Panc1 (cell line): ENCODE data around the gene CNIH2. TPM values are rescaled to one million over a fixed set of nuclear protein-coding genes. Genes with fewer than 3 reads are reported as not detected.

Experiments
- ATAC-seq: fragments of 200-7000 bp; cut with Tn5 transposase; 2 replicates; pipeline ENCODE4 v1.9.1; 2020; ENCODE audit warnings: mild to moderate bottlenecking, moderate library complexity
- BruUV-seq: library from RNA; stranded (reverse); fragments of 400-500 nt; replicated peaks from 2 replicates; lab custom pipeline; 2021; lab: Mats Ljungman, UMichigan
- CTCF ChIA-PET: fragments of 300-600 bp; sonication (Branson Sonifier 250); formaldehyde crosslinking; loops from one replicate; lab custom pipeline; 2022; ENCODE audit warnings: antibody characterized with exemption; lab: Charles Lee
- POLR2A ChIA-PET: fragments of 300-600 bp; sonication (Branson Sonifier 250); formaldehyde crosslinking; loops from one replicate; lab custom pipeline; 2022; ENCODE audit warnings: antibody characterized with exemption; lab: Charles Lee
- DNase-seq: peaks from one replicate; pipeline ENCODE4 v3.0.0-alpha.2; 2010; ENCODE audit warnings: low read depth, low spot score
- H3K27ac ChIP-seq: 2 replicates; pipeline ENCODE4 v1.5.1; 2011; ENCODE audit warnings: mild to moderate bottlenecking, low read length, inconsistent platforms
- H3K27me3 ChIP-seq: fragments of 200-500 bp; sonication (Bioruptor generic); 2 replicates; pipeline ENCODE4 v1.6.0; 2014; ENCODE audit warnings: low read length, inconsistent platforms; ENCODE audit not compliant: control insufficient read depth, insufficient read depth
- H3K36me3 ChIP-seq: fragments of 200-500 bp; sonication (Bioruptor generic); 2 replicates; pipeline ENCODE4 v1.5.1; 2014; ENCODE audit warnings: inconsistent platforms, mild to moderate bottlenecking, low read length, moderate library complexity; ENCODE audit not compliant: control insufficient read depth, insufficient read depth
- H3K4me1 ChIP-seq: 2 replicates; pipeline ENCODE4 v1.5.1; 2011; ENCODE audit warnings: inconsistent platforms, mild to moderate bottlenecking, low read length, moderate library complexity; ENCODE audit not compliant: control insufficient read depth, insufficient read depth
- H3K4me3 ChIP-seq, 2 experiments: 2 replicates each; pipeline ENCODE4 v1.5.1; 2011 to 2012; ENCODE audit warnings: low read depth in 2 of 2, low read length in 2 of 2, mild to moderate bottlenecking in 2 of 2, inconsistent platforms in 1 of 2, moderate library complexity in 1 of 2
- H3K9me3 ChIP-seq: fragments of 200-500 bp; sonication (Bioruptor generic); 2 replicates; pipeline ENCODE4 v1.5.1; 2014; ENCODE audit warnings: low read depth, mild to moderate bottlenecking, inconsistent platforms, low read length, moderate library complexity; ENCODE audit not compliant: control insufficient read depth, insufficient read depth
- POLR2AphosphoS5 ChIP-seq: IDR thresholded peaks from 2 replicates; pipeline ENCODE4 v1.6.1; 2012; ENCODE audit warnings: mild to moderate bottlenecking, low read depth, low read length, moderate library complexity
- SIN3A ChIP-seq: IDR thresholded peaks from 2 replicates; pipeline ENCODE4 v1.6.1; 2012; ENCODE audit warnings: low read depth, mild to moderate bottlenecking, low read length, moderate library complexity, borderline replicate concordance; ENCODE audit not compliant: insufficient read depth
- TCF7L2 ChIP-seq: IDR thresholded peaks from 2 replicates; pipeline ENCODE4 v1.6.1; 2011; ENCODE audit warnings: mild to moderate bottlenecking, low read depth, low read length, inconsistent platforms
- in situ Hi-C: cut with HindIII; loops from 2 replicates; pipeline ENCODE4 v1.10.0; 2016; ENCODE audit warnings: low sequenced_read_pairs, low pct_unique_long_range_greater_than_20kb
- intact Hi-C: fragments of 100-400 bp; cut with micrococcal nuclease; formaldehyde crosslinking; loops from one replicate; pipeline ENCODE4 v1.10.0; 2022; ENCODE audit not compliant: unreplicated experiment
- total RNA-seq: library from RNA; stranded (reverse); gene quantifications from one replicate; pipeline ENCODE4 v1.2.1, GENCODE V29; 2021; ENCODE audit not compliant: unreplicated experiment
- TF ChIP-seq, protein P1 (sequence below), 2 experiments: IDR thresholded peaks; 2 replicates each; pipeline ENCODE4 v1.6.1; 2011 to 2012; ENCODE audit warnings: low read depth in 2 of 2, control low read depth in 1 of 2, low read length in 1 of 2, mild to moderate bottlenecking in 1 of 2, moderate library complexity in 1 of 2; ENCODE audit not compliant: insufficient read depth in 1 of 2
- TF ChIP-seq, protein P2 (sequence below): fragments of 450-650 bp; IDR thresholded peaks from 2 replicates; pipeline ENCODE4 v1.5.1; 2017; ENCODE audit warnings: mild to moderate bottlenecking

The CNIH2 gene
- total RNA-seq, 1 experiment from 2014 or later, result 9.3 TPM

DNA sequence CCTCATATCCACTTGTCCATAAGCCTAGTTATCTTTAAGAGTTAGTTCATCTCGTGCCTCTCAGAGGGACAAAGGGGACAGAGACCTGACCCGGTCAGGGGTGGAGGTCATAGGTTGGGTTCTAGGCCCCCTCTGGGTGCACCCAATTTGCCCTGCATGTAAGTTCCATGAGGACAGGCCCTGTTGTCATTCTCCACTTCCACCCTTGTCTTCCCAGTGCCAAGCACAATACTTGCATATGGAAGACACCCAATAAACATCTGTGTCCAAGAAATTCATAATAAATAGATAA, 12.3 kb downstream of the CNIH2 start:
- in situ Hi-C loops, result no loop called here
- POLR2A ChIA-PET, result no interaction called here
- H3K4me1 ChIP-seq, result peaks cover 17% of the 10 kb centered on the region

DNA sequence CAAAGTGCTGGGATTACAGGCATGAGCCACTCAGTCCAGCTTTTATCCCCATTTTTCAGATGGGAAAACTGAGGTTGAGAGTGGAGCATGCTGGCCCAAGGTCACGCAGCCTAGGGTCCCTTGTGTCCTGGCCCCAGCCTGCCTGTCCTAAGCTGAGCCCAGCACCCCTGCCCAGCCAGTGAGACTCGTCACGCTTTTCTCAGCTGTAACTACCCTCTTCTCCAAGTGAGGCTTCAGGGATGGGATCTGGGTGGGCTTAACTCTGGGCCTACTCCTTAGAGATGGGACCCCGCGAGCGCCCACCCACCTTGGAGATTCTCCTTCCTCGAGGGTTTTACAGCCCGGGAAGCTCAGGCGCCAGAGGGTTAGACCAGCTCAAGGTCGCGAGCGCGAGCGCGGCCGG, 13.3 kb downstream of the CNIH2 start:
- Histone ChIP-seq H3K27me3 (no peaks in the 10 kb centered on the region), H3K4me1 (peaks cover 17% of the 10 kb centered on the region), H3K27ac (no peak overlapping the region; the same call in 1 of the 2 replicates), H3K4me3 (peak overlapping the region; percentile 61 to 62), H3K9me3 (no peaks in the 10 kb centered on the region), H3K36me3 (no peaks in the 10 kb centered on the region; the same call in none of the 2 replicates)
- in situ Hi-C loops, result no loop called here
- BruUV-seq, result no TSS peak
- POLR2A ChIA-PET, result interaction anchor here (0.6 to 1.3 kb wide), 2 partner anchors 11 to 146 kb away, joined by 6 to 9 read pairs; no protein-coding TSS in a partner anchor
- TF ChIP-seq, protein P1, sequence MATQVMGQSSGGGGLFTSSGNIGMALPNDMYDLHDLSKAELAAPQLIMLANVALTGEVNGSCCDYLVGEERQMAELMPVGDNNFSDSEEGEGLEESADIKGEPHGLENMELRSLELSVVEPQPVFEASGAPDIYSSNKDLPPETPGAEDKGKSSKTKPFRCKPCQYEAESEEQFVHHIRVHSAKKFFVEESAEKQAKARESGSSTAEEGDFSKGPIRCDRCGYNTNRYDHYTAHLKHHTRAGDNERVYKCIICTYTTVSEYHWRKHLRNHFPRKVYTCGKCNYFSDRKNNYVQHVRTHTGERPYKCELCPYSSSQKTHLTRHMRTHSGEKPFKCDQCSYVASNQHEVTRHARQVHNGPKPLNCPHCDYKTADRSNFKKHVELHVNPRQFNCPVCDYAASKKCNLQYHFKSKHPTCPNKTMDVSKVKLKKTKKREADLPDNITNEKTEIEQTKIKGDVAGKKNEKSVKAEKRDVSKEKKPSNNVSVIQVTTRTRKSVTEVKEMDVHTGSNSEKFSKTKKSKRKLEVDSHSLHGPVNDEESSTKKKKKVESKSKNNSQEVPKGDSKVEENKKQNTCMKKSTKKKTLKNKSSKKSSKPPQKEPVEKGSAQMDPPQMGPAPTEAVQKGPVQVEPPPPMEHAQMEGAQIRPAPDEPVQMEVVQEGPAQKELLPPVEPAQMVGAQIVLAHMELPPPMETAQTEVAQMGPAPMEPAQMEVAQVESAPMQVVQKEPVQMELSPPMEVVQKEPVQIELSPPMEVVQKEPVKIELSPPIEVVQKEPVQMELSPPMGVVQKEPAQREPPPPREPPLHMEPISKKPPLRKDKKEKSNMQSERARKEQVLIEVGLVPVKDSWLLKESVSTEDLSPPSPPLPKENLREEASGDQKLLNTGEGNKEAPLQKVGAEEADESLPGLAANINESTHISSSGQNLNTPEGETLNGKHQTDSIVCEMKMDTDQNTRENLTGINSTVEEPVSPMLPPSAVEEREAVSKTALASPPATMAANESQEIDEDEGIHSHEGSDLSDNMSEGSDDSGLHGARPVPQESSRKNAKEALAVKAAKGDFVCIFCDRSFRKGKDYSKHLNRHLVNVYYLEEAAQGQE (IDR thresholded peaks at IDR 0.05; ENCODE audit: insufficient read depth in 1 of 2, low read depth in 2 of 2, low read length in 1 of 2), result no peak
- no peak for TF ChIP-seq POLR2AphosphoS5
- TF ChIP-seq, protein P2, sequence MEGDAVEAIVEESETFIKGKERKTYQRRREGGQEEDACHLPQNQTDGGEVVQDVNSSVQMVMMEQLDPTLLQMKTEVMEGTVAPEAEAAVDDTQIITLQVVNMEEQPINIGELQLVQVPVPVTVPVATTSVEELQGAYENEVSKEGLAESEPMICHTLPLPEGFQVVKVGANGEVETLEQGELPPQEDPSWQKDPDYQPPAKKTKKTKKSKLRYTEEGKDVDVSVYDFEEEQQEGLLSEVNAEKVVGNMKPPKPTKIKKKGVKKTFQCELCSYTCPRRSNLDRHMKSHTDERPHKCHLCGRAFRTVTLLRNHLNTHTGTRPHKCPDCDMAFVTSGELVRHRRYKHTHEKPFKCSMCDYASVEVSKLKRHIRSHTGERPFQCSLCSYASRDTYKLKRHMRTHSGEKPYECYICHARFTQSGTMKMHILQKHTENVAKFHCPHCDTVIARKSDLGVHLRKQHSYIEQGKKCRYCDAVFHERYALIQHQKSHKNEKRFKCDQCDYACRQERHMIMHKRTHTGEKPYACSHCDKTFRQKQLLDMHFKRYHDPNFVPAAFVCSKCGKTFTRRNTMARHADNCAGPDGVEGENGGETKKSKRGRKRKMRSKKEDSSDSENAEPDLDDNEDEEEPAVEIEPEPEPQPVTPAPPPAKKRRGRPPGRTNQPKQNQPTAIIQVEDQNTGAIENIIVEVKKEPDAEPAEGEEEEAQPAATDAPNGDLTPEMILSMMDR, result no peak
- no peak for TF ChIP-seq TCF7L2
- no peak for TF ChIP-seq SIN3A
- intact Hi-C loops, result no loop called here
- ATAC-seq (no peak), DNase-seq (no peak)
- CTCF ChIA-PET, result interaction anchor here (0.6 to 1.0 kb wide), 2 partner anchors 11 to 45 kb away, joined by 3 to 6 read pairs; partner anchors contain the start of gene RIN1

More for the DNA sequence above, 12.3 kb downstream of the CNIH2 start:
- intact Hi-C loops, result no loop called here
- BruUV-seq, result no TSS peak
- CTCF ChIA-PET, result no interaction called here
- TF ChIP-seq POLR2AphosphoS5 (no peak), SIN3A (no peak), TCF7L2 (no peak)
- TF ChIP-seq, protein P1 (IDR thresholded peaks at IDR 0.05; ENCODE audit: insufficient read depth in 1 of 2, low read depth in 2 of 2, low read length in 1 of 2), result no peak
- TF ChIP-seq, protein P2, result no peak
- H3K27ac ChIP-seq, result peak overlapping the region; percentile 82
- no peaks in the 10 kb centered on the region; the same call in none of the 2 replicates for H3K36me3 ChIP-seq
- no peaks in the 10 kb centered on the region for H3K9me3 ChIP-seq
- H3K27me3 ChIP-seq, result no peaks in the 10 kb centered on the region
- ATAC-seq (no peak), DNase-seq (no peak)
- peak overlapping the region in 1 of 2 experiments; percentile 83; a peak in 2 of 4 replicates for H3K4me3 ChIP-seq
